ENCODE data around the gene VSIG8.
"Not testable (repeated sequence)": the region's sequence is repeated elsewhere in the genome, so short reads cannot be mapped to it uniquely, and the experiment has no call there.

VSIG8 gene

GRCh38 chr1:159862557-159862956 lies at the start of gene VSIG8:
VSIG8 (minus strand) TSS chr1:159862657; CDS start chr1:159862521, 136 bp downstream.
- in situ Hi-C loops (cut with MboI; ENCODE audit: low pct_unique_long_range_greater_than_20kb, low sequenced_read_pairs) = no loop called here
- DNase-seq = no peak

- no peak for DNase-seq
- in situ Hi-C loops (cut with MboI; ENCODE audit: low pct_unique_long_range_greater_than_20kb, low sequenced_read_pairs) = no loop called here
These were observed 49.0 kb upstream of the VSIG8 start for GRCh38 chr1:159911326-159912070.

GRCh38 chr1:159908031-159908940 lies 45.8 kb upstream of the VSIG8 start:
- no peak for DNase-seq
- in situ Hi-C loops (cut with MboI; ENCODE audit: low pct_unique_long_range_greater_than_20kb, low sequenced_read_pairs) = no loop called here

GRCh38 chr1:159906960-159907359 lies 44.5 kb upstream of the VSIG8 start:
- no peak for DNase-seq
- in situ Hi-C loops (cut with MboI; ENCODE audit: low pct_unique_long_range_greater_than_20kb, low sequenced_read_pairs) = no loop called here

GRCh38 chr1:159904036-159904435 lies 41.6 kb upstream of the VSIG8 start:
- in situ Hi-C loops (cut with MboI; ENCODE audit: low pct_unique_long_range_greater_than_20kb, low sequenced_read_pairs) = not testable (repeated sequence)

GRCh38 chr1:159902541-159902940 lies 40.1 kb upstream of the VSIG8 start:
- in situ Hi-C loops (cut with MboI; ENCODE audit: low pct_unique_long_range_greater_than_20kb, low sequenced_read_pairs) = no loop called here
- DNase-seq = no peak

More at GRCh38 chr1:159904036-159904435, 41.6 kb upstream of the VSIG8 start:
- not testable (repeated sequence) for DNase-seq

- DNase-seq = no peak
- in situ Hi-C loops (cut with MboI; ENCODE audit: low pct_unique_long_range_greater_than_20kb, low sequenced_read_pairs) = no loop called here
These were observed 38.4 kb upstream of the VSIG8 start for GRCh38 chr1:159900755-159901360.

GRCh38 chr1:159900086-159900680 lies 37.7 kb upstream of the VSIG8 start, which contains the start of gene CFAP45:
CFAP45 (minus strand) TSS chr1:159900165; CDS start chr1:159900098, 67 bp downstream.
- no peak for DNase-seq
- in situ Hi-C loops (cut with MboI; ENCODE audit: low pct_unique_long_range_greater_than_20kb, low sequenced_read_pairs) = no loop called here

- in situ Hi-C loops (cut with MboI; ENCODE audit: low pct_unique_long_range_greater_than_20kb, low sequenced_read_pairs) = loop anchor here (10.0 kb wide), 1 partner anchor 105 kb away; no protein-coding TSS in a partner anchor
- not testable (repeated sequence) for DNase-seq
These were observed 37.2 kb upstream of the VSIG8 start for GRCh38 chr1:159899634-159900033.

- in situ Hi-C loops (cut with MboI; ENCODE audit: low pct_unique_long_range_greater_than_20kb, low sequenced_read_pairs) = loop anchor here (10.0 kb wide), 1 partner anchor 104 kb away; no protein-coding TSS in a partner anchor
These were observed 36.1 kb upstream of the VSIG8 start for GRCh38 chr1:159898527-159898926.

GRCh38 chr1:159897962-159898361 lies 35.5 kb upstream of the VSIG8 start:
- in situ Hi-C loops (cut with MboI; ENCODE audit: low pct_unique_long_range_greater_than_20kb, low sequenced_read_pairs) = loop anchor here (10.0 kb wide), 1 partner anchor 103 kb away; no protein-coding TSS in a partner anchor
- no peak for DNase-seq

More at GRCh38 chr1:159898527-159898926, 36.1 kb upstream of the VSIG8 start:
- DNase-seq = no peak

GRCh38 chr1:159896546-159896930 lies 34.1 kb upstream of the VSIG8 start:
- in situ Hi-C loops (cut with MboI; ENCODE audit: low pct_unique_long_range_greater_than_20kb, low sequenced_read_pairs) = loop anchor here (10.0 kb wide), 1 partner anchor 102 kb away; no protein-coding TSS in a partner anchor
- no peak for DNase-seq

- in situ Hi-C loops (cut with MboI; ENCODE audit: low pct_unique_long_range_greater_than_20kb, low sequenced_read_pairs) = loop anchor here (10.0 kb wide), 1 partner anchor 101 kb away; no protein-coding TSS in a partner anchor
- no peak for DNase-seq
These were observed 33.5 kb upstream of the VSIG8 start for GRCh38 chr1:159895836-159896545.

- in situ Hi-C loops (cut with MboI; ENCODE audit: low pct_unique_long_range_greater_than_20kb, low sequenced_read_pairs) = loop anchor here (10.0 kb wide), 1 partner anchor 100 kb away; no protein-coding TSS in a partner anchor
These were observed 32.8 kb upstream of the VSIG8 start for GRCh38 chr1:159895286-159895685.

GRCh38 chr1:159892944-159893343 lies 30.5 kb upstream of the VSIG8 start:
- DNase-seq = no peak
- in situ Hi-C loops (cut with MboI; ENCODE audit: low pct_unique_long_range_greater_than_20kb, low sequenced_read_pairs) = loop anchor here (10.0 kb wide), 1 partner anchor 98 kb away; no protein-coding TSS in a partner anchor

More at GRCh38 chr1:159895286-159895685, 32.8 kb upstream of the VSIG8 start:
- DNase-seq = no peak

- in situ Hi-C loops (cut with MboI; ENCODE audit: low pct_unique_long_range_greater_than_20kb, low sequenced_read_pairs) = loop anchor here (10.0 kb wide), 1 partner anchor 97 kb away; no protein-coding TSS in a partner anchor
These were observed 29.1 kb upstream of the VSIG8 start for GRCh38 chr1:159891275-159892157.

GRCh38 chr1:159890390-159890789 lies 27.9 kb upstream of the VSIG8 start:
- in situ Hi-C loops (cut with MboI; ENCODE audit: low pct_unique_long_range_greater_than_20kb, low sequenced_read_pairs) = loop anchor here (10.0 kb wide), 1 partner anchor 96 kb away; no protein-coding TSS in a partner anchor
- no peak for DNase-seq

More at GRCh38 chr1:159891275-159892157, 29.1 kb upstream of the VSIG8 start:
- DNase-seq = peak; percentile 79

Data from KBM-7 (cell line).